GM18520 (cell line): ENCODE measurements around the gene PLA2G4E.

Source experiments
- ATAC-seq: cut with Tn5 transposase; IDR thresholded peaks from one replicate; pipeline ENCODE4 v1.9.1; 2021; ENCODE audit not compliant: unreplicated experiment

PLA2G4E gene, protein sequence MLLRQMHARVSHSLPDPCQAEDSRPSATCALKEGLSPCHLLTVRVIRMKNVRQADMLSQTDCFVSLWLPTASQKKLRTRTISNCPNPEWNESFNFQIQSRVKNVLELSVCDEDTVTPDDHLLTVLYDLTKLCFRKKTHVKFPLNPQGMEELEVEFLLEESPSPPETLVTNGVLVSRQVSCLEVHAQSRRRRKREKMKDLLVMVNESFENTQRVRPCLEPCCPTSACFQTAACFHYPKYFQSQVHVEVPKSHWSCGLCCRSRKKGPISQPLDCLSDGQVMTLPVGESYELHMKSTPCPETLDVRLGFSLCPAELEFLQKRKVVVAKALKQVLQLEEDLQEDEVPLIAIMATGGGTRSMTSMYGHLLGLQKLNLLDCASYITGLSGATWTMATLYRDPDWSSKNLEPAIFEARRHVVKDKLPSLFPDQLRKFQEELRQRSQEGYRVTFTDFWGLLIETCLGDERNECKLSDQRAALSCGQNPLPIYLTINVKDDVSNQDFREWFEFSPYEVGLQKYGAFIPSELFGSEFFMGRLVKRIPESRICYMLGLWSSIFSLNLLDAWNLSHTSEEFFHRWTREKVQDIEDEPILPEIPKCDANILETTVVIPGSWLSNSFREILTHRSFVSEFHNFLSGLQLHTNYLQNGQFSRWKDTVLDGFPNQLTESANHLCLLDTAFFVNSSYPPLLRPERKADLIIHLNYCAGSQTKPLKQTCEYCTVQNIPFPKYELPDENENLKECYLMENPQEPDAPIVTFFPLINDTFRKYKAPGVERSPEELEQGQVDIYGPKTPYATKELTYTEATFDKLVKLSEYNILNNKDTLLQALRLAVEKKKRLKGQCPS

DNA sequence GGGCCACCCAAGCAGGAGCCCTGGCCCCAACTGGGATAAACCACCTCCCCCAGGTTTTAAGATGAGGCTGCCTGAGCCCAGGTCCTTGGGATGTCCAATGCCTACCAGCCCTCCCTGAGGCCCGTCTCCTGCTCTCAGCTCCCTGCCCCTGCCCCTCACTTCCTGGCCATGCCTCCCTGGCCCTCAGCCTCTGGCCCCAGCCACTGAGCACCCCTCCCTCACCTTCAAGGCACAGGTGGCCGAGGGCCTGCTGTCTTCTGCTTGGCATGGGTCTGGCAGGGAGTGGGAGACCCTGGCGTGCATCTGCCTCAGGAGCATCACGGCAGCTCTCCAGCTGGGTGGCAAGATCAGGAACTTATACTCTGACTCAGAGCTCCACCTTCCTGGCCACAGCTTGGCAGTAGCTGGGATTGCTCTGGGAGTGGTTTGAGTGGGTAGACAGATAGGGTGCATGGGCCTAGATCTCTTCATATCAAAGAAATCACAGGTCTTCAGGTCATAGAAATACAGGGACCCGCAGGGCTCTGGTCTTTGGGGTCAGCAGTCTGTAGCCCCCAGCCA, at the start of gene PLA2G4E:
Gene PLA2G4E (minus strand): TSS at position 330 of the 561 bp plus-strand sequence. CDS start 12 bp downstream, at position 318.
- no peak for ATAC-seq

DNA sequence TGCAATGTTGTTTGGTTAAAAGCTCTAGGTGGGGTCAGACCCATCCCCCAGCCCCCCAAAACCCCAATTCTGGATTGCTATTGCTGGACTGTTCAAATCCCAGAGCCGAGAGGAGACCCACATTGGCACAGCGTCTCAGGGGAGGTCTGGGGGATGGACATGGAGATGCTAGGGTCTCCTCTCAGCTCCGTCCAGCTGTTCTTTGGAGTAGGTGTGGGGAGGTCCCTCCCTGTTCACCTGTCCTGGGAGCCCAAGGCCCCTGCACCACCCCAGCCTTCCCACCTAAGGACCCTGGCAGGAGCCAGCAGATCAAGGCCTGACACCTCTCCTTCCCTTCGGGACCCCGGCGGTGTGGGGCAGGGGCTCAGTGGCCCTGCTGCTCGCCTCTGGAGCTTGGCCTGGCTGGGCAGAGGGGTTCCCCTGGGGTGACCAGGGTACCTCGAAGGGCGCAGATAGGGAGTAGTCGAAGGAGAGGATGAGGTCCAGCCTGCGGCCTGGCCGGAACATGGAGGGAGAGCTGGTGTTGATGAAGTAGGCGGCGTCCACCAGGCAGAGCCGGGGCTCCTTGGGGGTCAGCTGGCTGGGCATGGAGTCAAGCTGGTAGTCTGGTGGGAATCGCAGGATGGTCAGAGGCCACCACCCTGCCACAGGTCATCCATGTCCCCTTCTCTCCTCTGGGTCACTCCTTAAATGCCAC, 49.6 kb upstream of the PLA2G4E start:
- ATAC-seq = no peak

DNA sequence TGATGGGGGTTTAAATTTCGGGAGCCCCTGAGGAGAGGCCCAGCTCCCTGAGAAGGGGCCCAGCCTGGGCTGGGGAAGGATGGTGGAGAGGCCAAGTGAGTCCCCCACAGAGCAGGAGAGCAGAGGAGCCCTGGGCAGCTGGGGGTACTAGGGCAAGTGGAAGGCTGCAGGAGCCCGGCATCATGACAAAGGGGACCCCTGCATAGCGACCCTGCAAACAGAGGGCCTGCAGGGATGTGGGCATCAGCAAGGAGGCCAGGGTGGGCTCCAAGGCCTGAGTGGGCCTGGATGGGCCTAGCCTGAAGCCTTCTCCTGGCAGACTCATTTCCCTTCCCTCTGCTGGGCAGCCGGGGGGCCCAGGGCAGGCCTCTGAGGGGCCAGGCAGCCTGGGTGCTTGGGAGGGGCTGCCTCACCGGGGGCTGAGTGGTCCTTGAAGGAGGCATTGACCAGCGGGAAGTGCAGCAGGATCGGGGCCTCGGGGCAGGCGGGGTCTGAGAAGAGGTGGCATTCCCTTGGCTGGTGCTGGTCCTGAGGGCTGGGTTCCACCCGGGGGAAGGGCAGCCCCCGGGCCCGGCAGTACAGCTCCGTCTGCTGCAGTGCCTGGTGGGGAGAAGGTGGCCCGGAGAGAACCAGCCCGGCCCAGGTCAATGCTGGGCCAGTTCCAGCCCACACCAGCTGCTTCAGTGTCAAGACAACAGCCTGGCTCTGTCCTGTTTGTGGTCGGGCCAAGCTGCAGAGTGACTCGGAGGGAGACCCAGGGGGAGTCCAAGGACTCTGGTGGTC, 48.8 kb upstream of the PLA2G4E start:
- ATAC-seq = no peak

DNA sequence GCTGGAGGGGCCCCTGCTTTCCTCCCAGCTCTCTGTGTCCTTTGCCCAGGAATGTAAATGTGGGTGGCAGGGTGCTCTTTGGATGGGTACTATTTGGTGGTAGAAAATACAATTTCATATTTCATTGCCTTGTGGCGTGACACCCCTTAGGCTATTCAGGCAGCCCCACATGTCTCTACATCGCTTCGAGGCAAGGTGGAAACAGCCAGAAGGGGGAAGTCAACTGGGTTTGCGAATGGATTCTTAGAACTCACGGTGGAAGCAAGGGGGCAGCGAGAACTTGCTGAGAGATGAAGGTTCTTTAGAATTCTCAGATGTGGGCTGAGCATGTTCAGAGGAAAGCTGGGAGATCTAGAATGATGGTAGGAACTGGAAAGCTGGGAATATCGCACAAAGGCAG, 48.2 kb upstream of the PLA2G4E start:
- no peak for ATAC-seq

DNA sequence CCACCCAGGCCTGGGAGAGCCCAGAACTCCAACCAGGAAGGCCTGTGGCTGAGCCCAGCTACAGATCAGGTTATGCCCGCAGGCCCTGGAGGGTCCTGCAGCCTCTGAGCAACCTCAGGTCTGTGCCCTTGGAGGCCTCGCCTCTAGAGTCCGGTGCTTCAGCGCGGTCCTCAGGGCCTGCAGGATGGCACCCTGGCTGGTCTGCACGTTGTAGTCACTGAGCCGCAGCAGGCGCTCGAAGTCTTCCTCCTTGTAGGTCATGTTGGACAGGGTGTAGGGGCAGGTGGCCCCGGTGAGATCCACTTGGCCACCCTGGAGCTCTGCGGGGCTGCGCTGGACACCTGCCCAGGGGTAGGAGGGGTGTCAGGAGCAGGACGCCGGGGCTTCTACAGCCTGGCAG, 47.8 kb upstream of the PLA2G4E start:
- no peak for ATAC-seq

DNA sequence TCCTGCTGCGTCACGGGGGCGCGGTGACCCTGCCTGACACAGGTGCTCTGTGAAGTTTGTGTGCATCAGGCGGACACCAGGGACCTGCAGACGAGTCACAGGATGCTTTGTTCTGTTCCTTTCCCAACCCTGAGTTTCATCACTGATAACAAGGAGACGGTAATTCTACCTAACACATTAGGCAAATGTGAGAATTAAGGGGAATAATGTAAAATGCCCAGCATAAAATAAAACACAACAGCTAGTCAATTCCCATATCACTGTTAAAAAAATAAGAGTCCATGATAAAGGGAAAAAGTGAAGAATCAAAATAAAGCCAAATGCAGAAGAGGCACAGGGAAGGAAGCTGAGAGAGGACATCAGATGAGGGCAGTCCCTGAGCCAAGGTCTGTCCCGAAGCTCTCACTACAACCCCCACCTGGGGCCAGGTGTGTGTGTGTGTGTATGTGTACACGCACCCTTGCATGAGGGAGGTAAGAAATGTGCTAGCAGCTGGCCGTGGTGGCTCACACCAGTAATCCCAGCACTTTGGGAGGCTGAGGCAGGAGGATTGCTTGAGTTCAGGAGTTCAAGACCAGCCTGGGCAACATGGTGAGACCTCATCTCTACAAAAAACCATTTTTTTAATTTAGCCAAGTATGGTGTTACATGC, 46.0 kb upstream of the PLA2G4E start:
- ATAC-seq = no peak

DNA sequence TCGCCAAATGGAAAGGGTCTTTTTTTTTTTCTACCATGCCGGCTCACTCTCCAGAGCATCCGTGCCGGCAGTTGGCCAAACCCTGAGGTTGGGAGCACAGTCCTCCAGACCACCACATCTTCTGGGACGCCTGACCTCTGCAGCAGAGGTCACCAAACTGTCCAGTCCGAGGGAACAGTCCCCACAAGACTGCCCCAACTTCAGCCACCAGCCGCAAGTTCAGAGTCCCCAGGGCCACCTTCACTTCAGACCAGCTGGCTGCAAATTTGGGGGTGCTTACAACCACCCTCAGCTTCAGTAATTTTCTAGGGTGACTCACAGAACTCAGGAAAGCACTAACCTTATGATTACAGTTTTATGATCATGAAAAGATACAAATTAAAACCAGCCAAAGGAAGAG, 44.6 kb upstream of the PLA2G4E start:
- no peak for ATAC-seq

DNA sequence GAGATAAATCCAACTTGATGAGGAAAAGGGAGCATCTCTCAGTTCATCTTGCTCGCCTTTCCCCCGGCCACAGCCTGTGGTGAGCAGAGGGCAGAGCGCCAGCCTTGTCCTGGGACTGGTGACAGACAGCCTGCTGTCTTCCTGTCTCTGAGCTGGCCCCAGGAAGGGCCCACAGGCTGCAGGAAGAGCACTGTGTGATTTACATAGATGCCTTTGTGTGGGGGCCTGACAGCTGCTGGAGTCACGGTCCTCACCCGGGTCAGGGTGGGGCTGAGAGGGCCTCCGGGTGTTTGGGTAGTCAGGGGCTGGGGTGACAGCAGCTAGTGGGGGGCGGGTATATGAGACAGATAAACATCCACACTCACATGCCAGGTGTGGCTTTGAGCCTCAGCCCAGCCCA, 44.2 kb upstream of the PLA2G4E start:
- ATAC-seq = no peak

DNA sequence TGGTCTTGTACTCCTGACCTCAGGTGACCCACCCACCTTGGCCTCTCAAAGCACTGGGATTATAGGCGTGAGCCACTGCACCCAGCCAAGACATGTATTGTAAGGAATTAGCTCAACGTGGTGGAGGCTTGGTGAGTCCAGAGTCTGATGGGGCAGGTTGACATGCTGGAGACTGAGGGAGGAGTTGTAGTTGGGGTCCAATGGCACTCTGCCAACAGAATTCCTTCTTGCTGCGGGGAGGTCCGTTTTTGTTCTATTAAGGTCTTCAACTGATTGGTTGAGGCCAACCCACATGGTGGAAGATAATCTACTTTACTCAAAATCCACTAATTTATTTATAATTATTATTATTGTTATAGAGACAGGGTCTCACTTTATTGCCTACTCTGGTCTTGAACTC, 43.4 kb upstream of the PLA2G4E start:
- no peak for ATAC-seq

DNA sequence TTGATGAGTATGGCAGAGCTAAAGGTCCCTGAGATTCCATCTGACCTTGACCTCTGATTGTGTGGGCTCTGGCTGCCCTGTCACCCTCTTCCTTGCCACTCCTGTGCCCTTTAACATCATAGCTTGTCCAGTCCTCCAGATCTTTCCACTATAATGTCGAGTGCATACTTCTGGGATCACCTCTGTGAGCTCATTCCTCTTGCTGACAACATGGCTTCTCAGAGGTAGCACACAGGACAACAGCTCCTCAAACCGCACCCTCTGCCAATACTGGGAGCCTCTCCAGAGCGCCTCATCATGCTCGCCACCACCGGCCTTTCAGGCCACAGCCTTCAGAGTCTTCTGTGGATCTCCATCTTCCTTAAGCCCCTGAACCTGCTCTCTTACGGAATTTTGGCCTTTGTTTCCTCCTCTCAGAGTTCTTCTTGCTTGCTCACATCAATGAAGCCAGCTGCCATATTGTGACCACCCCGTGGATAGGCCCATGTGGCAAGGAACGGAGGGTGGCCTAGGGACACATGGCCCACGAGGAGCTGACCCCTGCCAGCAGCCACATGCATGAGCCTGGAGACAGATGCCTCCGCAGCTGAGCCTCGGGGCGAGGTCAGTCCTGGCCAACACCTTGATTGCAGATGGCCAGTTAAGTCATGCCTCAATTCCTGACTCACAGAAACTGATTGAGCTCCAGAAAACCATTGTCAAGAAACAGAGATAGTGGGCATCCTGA, 42.4 kb upstream of the PLA2G4E start:
- no peak for ATAC-seq

DNA sequence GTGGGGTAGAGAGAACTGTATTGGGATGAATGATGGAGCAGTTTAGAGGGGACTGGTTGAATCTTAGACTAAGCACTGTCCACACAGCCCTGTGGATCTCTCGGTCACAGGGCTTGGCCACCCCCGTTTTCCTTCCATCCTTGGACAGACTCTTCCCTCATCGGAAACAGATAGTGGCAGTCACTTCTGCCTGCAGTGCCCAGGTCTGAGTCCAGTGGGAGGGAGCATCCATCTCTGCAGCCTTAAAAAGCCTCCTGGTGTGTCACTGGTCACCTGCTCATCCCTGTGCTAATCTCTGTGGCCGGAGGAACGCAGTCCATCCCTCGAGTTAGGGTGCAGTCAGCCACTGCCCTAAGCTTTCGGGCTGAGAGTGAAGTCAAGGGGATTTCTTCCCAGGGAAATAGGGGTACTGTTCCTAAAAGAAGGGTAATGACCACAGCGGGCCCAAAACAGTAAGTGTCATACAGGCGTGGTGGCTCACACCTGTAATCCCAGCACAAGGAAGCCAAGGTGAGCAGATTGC, 41.5 kb upstream of the PLA2G4E start:
- no peak for ATAC-seq

DNA sequence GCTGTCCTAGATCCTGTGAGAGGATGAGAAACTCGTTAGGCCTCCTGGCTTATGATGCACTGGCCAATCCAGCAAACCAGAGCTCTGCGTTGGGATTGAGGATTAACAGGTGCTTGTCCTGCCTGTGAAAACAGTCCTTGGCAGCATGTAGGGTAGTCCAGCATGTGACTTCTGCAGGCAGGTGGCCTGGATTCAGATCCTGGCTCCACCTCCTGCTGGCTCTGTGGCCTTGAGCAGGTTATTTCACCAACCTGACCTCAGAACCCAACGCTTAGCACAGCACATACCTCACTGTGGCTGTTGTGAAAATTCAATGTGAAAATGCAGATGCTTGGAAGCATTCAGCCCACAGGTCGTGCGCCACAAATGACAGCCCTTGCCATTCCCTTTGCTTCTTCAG, 40.0 kb upstream of the PLA2G4E start:
- no peak for ATAC-seq

DNA sequence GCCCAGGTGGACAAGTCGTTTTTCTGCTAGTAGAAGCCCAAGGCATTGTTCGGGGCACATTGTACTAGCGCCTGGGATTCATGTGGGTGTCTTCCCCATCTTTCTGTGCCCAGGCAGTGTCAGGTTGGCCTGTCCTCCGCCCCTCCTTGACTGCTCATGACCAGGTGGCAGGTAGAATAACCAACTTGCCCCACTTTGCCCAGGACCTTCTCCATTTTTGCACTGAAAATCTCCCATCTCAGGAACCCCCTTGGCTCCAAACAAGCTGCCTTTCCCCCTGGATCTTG, 39.6 kb upstream of the PLA2G4E start:
- no peak for ATAC-seq

DNA sequence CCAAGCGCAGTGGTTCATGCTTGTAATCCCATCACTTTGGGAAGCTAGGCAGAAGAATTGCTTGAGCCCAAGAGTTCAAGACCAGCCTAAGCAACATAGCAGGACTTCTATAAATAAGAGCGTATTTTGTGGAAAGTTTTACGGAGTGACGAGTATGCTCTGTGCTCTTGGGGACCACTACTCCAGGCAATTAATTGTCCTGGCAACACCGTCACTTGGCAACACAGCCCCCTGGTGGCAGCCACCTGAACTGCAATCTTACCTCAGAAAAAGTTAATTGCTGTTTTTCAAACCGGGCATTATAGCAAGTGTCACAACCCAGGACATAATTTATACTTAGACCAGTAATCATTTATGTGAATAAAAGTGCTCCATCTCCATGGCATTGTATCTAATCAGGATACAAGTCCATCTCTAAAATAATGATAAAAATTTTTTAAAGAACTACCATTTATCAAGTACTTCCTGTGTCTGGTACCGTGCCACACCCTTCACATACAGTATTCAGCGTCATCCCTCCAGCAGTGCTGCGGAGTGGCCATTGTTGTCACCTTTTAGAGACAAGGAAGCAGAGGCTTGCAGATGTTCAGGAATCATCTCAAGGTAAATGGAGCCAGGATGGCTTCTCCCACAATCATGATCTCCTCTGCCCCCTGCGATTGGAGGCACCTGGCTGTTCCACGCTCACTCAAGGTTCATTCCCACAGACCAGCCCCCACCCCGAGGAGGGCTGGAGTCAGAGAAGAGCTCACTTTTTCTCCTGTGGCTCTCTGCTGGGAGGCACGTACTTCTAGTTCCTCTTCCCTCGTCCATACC, 39.0 kb upstream of the PLA2G4E start:
- no peak for ATAC-seq

DNA sequence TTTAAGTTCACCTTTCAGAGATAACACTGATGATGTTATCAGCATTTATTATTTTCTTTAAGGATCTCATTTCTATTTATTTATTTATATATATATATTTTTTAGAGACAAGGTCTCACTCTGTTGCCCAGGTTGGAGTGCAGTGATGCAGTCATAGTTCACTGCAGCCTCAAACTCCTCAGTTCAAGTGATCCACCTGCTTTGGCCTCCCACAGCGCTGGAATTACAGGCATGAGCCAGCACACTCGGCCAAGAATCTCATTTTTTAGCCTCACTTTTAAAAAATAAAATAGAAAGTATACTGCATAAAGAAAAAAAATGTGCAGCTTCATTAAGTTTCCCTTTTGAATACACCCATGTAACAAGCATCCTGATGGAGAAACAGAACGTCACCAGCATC, 37.9 kb upstream of the PLA2G4E start:
- ATAC-seq = no peak

DNA sequence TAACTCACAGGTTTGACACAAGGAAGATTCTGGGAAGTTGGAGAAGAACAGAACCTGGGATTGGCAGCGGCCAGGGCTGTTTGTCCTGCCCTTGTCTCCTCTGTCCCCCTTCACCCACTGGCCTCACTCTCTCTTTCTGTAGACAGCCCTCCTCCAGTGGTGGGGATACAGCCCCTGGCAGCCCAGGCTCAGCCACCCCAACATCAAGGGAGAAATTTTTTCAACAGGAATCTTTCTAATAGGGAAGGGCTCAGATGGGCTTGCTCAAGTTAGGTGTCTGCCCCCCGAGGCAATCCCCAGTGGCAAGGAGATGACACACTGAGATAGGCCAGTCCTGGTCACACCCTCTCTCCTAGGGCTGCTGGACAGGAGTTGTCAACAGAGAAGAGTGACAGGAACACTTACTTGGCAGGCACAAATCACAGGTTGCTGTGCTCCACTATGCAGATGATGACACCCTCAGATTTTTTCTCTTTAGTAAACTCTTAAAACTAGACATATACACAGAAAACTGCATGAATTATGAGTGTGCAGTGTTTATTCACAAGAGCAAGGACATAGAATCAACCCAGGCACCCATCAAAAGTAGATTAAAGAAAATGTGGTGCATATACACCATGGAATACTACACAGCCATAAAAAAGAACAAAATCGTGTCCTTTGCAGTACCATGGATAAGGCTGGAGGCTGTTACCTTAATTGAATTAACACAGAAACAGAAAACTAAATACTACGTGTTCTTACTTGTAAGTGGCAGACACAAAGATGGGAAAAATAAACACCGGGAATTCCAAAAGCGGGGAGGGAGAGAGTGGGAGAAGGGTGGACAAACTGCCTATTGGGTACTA, 37.2 kb upstream of the PLA2G4E start:
- no peak for ATAC-seq

DNA sequence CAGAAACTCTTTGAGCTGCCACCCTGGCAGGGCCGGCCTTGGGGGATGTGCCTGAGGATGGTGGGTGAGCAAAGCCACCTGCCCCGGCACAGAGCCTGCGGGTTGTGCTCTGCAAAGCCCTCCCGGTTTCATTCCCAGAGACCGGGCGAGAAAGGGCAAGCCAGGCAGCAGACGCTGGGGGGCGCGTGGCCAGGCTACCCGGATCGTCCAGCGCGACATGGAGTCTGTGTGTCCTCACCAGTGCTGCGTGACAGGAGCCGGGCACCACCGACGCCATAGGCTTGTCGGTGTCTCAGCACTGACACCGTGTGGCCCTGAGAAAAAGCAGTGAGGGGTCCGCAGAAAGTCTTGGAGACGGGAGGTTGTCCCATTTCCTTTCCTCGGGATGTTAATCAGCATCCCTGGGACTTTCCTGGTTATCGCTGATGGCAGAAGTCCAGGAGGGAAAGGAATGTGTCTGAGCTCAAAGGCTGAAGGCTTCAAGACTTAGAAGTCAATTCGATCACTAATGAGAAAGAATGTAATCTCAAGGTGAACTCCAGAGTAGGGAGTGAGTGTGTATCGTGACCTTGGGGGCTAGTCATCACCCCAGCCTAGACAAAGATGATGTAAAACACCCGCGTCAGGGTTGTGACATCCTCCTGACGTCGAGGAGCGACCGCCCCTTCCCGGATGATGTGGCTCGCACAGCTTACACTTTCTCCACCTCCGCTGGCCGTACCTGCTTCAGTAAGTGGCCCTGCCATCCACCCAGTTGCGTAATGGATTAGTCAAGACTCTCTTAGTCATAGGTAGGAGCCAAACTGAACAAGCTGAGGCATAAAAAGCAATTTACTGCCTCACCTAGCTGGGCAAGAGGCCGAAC, 36.3 kb upstream of the PLA2G4E start:
- no peak for ATAC-seq
